Right lobe of liver (tissue), 6 donors: ENCODE measurements around the gene SCG3. TPM values are rescaled to one million over a fixed set of nuclear protein-coding genes. Genes with fewer than 3 reads are reported as not detected.
A peak's percentile ranks its signal among the peaks of the same experiment; 100 is the strongest.

ENCODE experiments used
- ATAC-seq, 4 donors: fragments of 200-7000 bp; cut with Tn5 transposase; one replicate each; pipeline ENCODE4 v1.9.1; 2020; ENCODE audit warnings: mild to moderate bottlenecking in 4 of 4, moderate library complexity in 4 of 4
- DNase-seq, 3 donors: peaks; one replicate each; pipeline ENCODE4 v3.0.0-alpha.2; 2020
- H3K27ac ChIP-seq, 3 donors: fragments of 200-600 bp; one replicate each; pipeline ENCODE4 v1.8.0; 2022
- H3K27me3 ChIP-seq, 2 donors: fragments of 200-600 bp; one replicate each; pipeline ENCODE4 v1.8.0; 2022
- H3K36me3 ChIP-seq, 4 donors: fragments of 200-600 bp; sonication (generic) in 1 of 4; one replicate each; pipeline versions ENCODE4 v1.5.1 to v1.8.0; 2017 to 2022; ENCODE audit warnings: control low read depth in 1 of 4
- H3K4me1 ChIP-seq, 4 donors: fragments of 200-600 bp; sonication (generic) in 1 of 4; one replicate each; pipeline versions ENCODE4 v1.5.1 to v1.8.0; 2017 to 2022; ENCODE audit warnings: control low read depth in 1 of 4
- H3K4me3 ChIP-seq, 3 donors: fragments of 200-600 bp; one replicate each; pipeline ENCODE4 v1.8.0; 2022
- H3K9me3 ChIP-seq, 4 donors: fragments of 200-600 bp; sonication (generic) in 1 of 4; one replicate each; pipeline versions ENCODE4 v1.5.1 to v1.8.0; 2017 to 2022; ENCODE audit warnings: control low read depth in 1 of 4
- POLR2A ChIP-seq: fragments of 450-650 bp; IDR thresholded peaks from one replicate; pipeline ENCODE4 v1.6.1; 2017; ENCODE audit warnings: antibody characterized with exemption, mild to moderate bottlenecking
- WGBS: methylation state at CpG from one replicate; pipeline ENCODE4 v1.1.6; 2018; ENCODE audit warnings: low coverage, low lambda C conversion rate; ENCODE audit not compliant: insufficient coverage; ENCODE audit errors: missing lambda C conversion rate; 5-methylcytosine and 5-hydroxymethylcytosine counted together
- intact Hi-C, 2 donors: fragments of 100-400 bp; cut with DNase I; formaldehyde crosslinking; loops; one replicate each; pipeline versions ENCODE4 v1.11.2 to v1.14.1; 2022
- total RNA-seq, 6 experiments: library from RNA; depleted of rRNA in 2 of 6; stranded (reverse); fragments of >200 nt in 2 of 6; fragmentation: NEBNext Ultra II Directional in 3 of 6; extraction: Animal tissue kit (Norgen Biotek cat#: 25700) in 3 of 6; gene quantifications; one replicate each; pipeline versions ENCODE4 v1.1.0 to v1.2.4, GENCODE V29; 2016 to 2023
- TF ChIP-seq, protein P1 (sequence below), 4 donors: fragments of 200-600 bp in 3 of 4; fragments of 450-650 bp in 1 of 4; IDR thresholded peaks; one replicate each; pipeline versions ENCODE4 v1.5.1 to v1.8.0; 2016 to 2022; ENCODE audit warnings: antibody characterized with exemption in 4 of 4, mild to moderate bottlenecking in 2 of 4
- donor health status: DM: no; HTN: yes; CAD: no.
- donor health status: DM: no; HTN: no; CAD: no.
- donor health status: DM: no; HTN: no; CAD: no.
- donor health status: DM: no; HTN: yes; CAD: no.
- donor health status: DM: no; HTN: yes; CAD: no.

SCG3 gene
- total RNA-seq, 6 experiments from 2014 or later: not detected

GRCh38 chr15:51714911-51715310 lies 33.6 kb downstream of the SCG3 start:
- Histone ChIP-seq H3K36me3 (no peaks in the 10 kb centered on the region), H3K27ac (no peak overlapping the region), H3K27me3 (no peaks in the 10 kb centered on the region), H3K4me3 (no peak overlapping the region), H3K9me3 (no peaks in the 10 kb centered on the region), H3K4me1 (peaks cover 0 to 2% (median 0%) of the 10 kb centered on the region in 4 donors)
- DNase-seq (no peak), ATAC-seq (no peak)
- WGBS: no CpG with 5 or more reads among the region's 1 CpG
- TF ChIP-seq POLR2A: no peak
- TF ChIP-seq, protein P1, sequence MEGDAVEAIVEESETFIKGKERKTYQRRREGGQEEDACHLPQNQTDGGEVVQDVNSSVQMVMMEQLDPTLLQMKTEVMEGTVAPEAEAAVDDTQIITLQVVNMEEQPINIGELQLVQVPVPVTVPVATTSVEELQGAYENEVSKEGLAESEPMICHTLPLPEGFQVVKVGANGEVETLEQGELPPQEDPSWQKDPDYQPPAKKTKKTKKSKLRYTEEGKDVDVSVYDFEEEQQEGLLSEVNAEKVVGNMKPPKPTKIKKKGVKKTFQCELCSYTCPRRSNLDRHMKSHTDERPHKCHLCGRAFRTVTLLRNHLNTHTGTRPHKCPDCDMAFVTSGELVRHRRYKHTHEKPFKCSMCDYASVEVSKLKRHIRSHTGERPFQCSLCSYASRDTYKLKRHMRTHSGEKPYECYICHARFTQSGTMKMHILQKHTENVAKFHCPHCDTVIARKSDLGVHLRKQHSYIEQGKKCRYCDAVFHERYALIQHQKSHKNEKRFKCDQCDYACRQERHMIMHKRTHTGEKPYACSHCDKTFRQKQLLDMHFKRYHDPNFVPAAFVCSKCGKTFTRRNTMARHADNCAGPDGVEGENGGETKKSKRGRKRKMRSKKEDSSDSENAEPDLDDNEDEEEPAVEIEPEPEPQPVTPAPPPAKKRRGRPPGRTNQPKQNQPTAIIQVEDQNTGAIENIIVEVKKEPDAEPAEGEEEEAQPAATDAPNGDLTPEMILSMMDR (IDR thresholded peaks at IDR 0.05): no peak
- intact Hi-C loops: no loop called here

DNA sequence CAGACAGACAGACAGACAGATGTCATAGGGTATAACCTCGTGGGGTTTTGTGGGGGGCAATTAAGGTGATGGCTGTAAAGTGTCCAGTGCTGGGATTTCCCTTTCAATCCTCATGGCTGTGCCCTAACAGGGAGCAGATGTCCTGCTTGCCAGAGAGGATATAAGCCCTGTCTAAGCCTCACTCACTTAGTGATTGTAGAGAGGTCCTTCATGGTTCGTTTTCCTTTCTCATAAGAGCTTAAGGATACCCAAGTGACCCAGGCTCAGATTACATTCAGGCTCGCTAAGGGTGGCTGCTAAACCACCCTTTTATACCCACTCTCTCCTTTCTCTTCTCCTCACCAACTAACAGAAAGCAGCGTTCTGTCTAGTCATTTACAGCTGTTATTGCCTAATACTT lies 36.9 kb downstream of the SCG3 start:
- H3K4me1 ChIP-seq: peaks cover 0 to 10% (median 0%) of the 10 kb centered on the region in 4 donors
- whole genome bisulfite sequencing: 50% methylated on average over 4 of the region's 4 CpGs
- H3K27ac ChIP-seq: no peak overlapping the region
- intact Hi-C loops: no loop called here
- H3K27me3 ChIP-seq: no peaks in the 10 kb centered on the region
- H3K36me3 ChIP-seq: no peaks in the 10 kb centered on the region
- no peaks in the 10 kb centered on the region for H3K9me3 ChIP-seq
- TF ChIP-seq POLR2A: no peak
- TF ChIP-seq, protein P1 (IDR thresholded peaks at IDR 0.05): no peak
- DNase-seq: no peak
- ATAC-seq: no peak
- H3K4me3 ChIP-seq: no peak overlapping the region

DNA sequence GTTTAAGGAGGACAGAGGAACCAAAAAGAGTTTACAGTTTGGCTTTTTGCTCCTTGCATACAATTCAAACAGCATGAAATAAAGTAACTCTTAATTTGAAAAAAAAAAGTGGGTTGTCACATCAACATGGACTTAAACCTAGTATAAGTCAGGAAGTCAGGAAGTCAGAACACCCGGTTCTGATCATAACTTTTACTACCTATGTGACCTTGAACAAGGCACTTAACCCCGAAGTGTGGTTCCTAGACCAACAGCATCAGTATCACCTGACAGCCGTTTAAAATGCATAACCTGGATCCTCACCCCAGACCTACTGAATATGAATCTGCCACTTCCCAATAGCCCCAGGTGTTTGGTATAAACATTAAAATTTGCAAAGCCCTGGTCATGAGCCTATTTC lies 37.4 kb downstream of the SCG3 start:
- ATAC-seq (no peak), DNase-seq (no peak)
- peaks cover 0 to 4% (median 0%) of the 10 kb centered on the region in 4 donors for H3K36me3 ChIP-seq
- intact Hi-C loops: no loop called here
- H3K27ac ChIP-seq: no peak overlapping the region
- no peak overlapping the region for H3K4me3 ChIP-seq
- no peak for TF ChIP-seq POLR2A
- H3K9me3 ChIP-seq: no peaks in the 10 kb centered on the region
- H3K4me1 ChIP-seq: peaks cover 0 to 10% (median 0%) of the 10 kb centered on the region in 4 donors
- no peaks in the 10 kb centered on the region for H3K27me3 ChIP-seq
- 70% methylated on average over 3 of the region's 3 CpGs for WGBS

DNA sequence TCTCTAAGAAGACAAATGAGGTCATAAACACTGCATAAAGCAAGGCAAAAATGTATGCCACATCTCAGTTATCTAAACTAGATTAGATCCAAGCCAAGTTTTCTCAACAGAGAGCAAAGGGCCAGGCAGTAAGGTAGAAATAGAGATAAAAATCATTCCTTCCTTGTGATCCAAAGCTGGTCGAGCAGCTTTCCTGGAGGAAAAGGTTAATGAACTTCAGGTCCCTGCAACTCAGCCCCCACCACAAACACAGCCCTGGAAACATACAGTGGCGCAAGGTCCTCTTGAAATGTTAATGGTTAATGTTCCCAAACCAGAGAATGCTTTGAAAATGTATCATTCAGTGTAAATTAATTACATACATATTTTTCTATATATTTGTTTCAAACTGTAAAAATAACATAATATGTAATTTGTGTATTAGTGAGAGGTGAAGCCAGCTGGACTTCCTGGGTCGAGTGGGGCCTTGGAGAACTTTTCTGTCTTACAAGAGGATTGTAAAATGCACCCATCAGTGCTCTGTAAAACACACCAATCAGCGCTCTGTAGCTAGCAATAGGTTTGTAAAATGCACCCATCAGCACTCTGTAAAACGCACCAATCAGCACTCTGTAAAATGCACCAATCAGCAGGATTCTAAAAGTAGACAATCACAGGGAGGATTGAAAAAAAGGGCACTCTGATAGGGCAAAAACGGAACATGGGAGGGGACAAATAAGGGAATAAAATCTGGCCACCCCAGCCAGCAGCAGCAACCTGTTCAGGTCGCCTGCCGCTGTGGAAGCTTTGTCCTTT lies 39.1 kb downstream of the SCG3 start:
- 51% methylated on average over 6 of the region's 8 CpGs for WGBS
- H3K9me3 ChIP-seq: no peaks in the 10 kb centered on the region
- intact Hi-C loops: no loop called here
- peak overlapping the region in 2 of 3 donors; percentile 7 to 45 for H3K27ac ChIP-seq
- no peak for TF ChIP-seq POLR2A
- TF ChIP-seq, protein P1 (IDR thresholded peaks at IDR 0.05): no peak
- H3K4me1 ChIP-seq: peaks cover 0 to 10% (median 0%) of the 10 kb centered on the region in 4 donors
- no peak overlapping the region for H3K4me3 ChIP-seq
- peak in 3 of 4 donors; percentile 54 to 61 (median 56) for ATAC-seq
- no peak for DNase-seq
- no peaks in the 10 kb centered on the region for H3K27me3 ChIP-seq
- H3K36me3 ChIP-seq: peaks cover 0 to 10% (median 1%) of the 10 kb centered on the region in 4 donors

DNA sequence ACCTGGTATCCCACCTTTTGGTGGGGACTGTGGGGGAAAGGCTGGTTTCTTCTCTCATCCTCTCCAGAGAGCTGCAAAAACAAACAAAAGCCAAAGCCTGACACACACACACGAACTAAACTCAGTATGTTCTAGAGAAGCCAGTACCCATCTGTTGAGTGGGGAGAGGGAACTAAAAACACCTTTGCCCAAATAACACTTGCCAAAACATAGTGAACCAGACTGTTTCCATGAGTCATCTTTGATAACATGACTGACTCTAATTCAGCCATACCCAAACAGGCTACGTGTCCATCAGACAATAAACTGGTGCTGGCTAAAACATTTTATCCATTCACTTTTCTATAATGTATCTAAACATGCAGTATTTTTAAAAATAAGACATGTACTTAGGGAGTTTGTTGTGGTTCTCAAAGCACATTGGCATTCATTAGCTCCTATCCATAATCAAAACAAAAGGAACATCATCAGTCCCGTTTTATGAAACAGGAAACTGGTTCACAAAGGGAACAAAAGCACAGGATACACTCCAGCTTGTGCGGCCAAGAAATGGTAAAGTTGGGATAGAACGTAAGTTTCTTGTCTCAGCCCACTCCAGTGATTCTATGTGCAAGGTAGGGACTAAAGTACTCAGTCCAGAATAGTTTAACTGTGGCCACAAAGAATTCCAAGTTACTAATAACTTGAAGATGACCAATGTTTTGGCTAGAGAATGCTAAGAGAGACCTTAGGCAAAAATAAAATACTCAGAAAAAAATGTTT lies 40.1 kb downstream of the SCG3 start:
- H3K36me3 ChIP-seq: peaks cover 0 to 10% (median 1%) of the 10 kb centered on the region in 4 donors
- H3K27ac ChIP-seq: peak overlapping the region in 2 of 3 donors; percentile 21 to 45
- DNase-seq (no peak), ATAC-seq (peak; percentile 35 to 86 (median 58))
- no peak overlapping the region for H3K4me3 ChIP-seq
- H3K27me3 ChIP-seq: no peaks in the 10 kb centered on the region
- WGBS: 59% methylated on average over 5 of the region's 5 CpGs
- TF ChIP-seq, protein P1 (IDR thresholded peaks at IDR 0.05): no peak
- TF ChIP-seq POLR2A: no peak
- intact Hi-C loops: no loop called here
- H3K4me1 ChIP-seq: peaks cover 0 to 10% (median 0%) of the 10 kb centered on the region in 4 donors
- H3K9me3 ChIP-seq: no peaks in the 10 kb centered on the region
